ENCODE results near the gene NFATC2IP. TPM values are rescaled to one million over a fixed set of nuclear protein-coding genes. Genes with fewer than 3 reads are reported as not detected.
"Not testable (repeated sequence)": the region's sequence is repeated elsewhere in the genome, so short reads cannot be mapped to it uniquely, and the experiment has no call there.

NFATC2IP gene
- total RNA-seq, 1 donor from 2014 or later, result 11.2 TPM

DNA sequence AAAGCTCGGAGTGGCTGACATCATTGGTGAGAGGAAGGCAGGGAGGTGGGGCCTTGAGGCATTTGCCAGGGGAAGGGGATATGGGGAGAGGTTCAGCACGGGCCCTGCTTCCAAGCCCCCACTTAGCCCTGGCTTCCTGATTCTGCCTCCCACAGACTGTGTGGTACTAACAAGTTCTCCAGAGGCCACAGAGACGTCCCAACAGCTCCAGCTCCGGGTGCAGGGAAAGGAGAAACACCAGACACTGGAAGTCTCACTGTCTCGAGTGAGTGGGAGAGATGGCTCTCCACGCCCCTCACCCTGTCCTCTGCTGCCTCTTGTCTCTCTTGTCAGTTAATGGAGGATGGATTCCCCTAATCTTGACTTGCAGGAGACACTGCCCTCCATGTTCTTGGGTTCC lies 8.1 kb downstream of the NFATC2IP start:
- Histone ChIP-seq H3K36me3 (peaks cover 68 to 81% of the 10 kb centered on the region in 2 donors), H3K4me3 (no peak overlapping the region), H3K4me1 (no peaks in the 10 kb centered on the region), H3K27ac (no peak overlapping the region), H3K9me3 (no peaks in the 10 kb centered on the region), H3K27me3 (no peaks in the 10 kb centered on the region)
- no peak for DNase-seq (ENCODE audit: low spot score in 2 of 2)
- intact Hi-C loops (cut with DNase I), result no loop called here
- no peak for TF ChIP-seq CTCF (IDR thresholded peaks at IDR 0.05)

DNA sequence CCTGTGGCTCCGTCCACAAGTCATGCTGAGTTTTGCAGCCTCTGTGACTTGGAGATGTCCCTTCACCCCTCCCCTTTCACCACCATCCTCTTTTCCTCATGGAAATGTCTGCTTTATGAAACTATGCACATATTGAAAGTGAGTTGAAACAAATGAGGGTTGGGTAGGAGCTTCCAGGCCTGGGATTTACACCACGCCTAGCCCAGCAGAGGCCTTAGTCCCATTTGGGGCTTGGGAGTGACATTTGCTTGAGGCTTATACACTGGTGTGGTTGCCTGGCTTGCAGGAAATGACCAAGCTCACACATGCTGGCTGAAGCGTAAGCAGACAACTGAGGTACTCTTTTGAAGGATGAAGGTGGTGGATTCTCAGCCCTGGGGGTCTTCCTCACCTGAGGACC lies 13.3 kb downstream of the NFATC2IP start:
- Histone ChIP-seq H3K4me3 (no peak overlapping the region), H3K27ac (no peak overlapping the region), H3K36me3 (peaks cover 42 to 50% of the 10 kb centered on the region in 2 donors), H3K9me3 (no peaks in the 10 kb centered on the region), H3K27me3 (no peaks in the 10 kb centered on the region), H3K4me1 (no peaks in the 10 kb centered on the region)
- intact Hi-C loops (cut with DNase I), result no loop called here
- DNase-seq (ENCODE audit: low spot score in 2 of 2), result no peak
- no peak for TF ChIP-seq CTCF (IDR thresholded peaks at IDR 0.05)

GRCh38 chr16:28964496-28964895 lies 13.8 kb downstream of the NFATC2IP start:
- Histone ChIP-seq H3K27ac (no peak overlapping the region), H3K36me3 (peaks cover 39 to 47% of the 10 kb centered on the region in 2 donors), H3K4me3 (no peak overlapping the region), H3K27me3 (no peaks in the 10 kb centered on the region), H3K9me3 (no peaks in the 10 kb centered on the region), H3K4me1 (no peaks in the 10 kb centered on the region)
- DNase-seq (ENCODE audit: low spot score in 2 of 2), result no peak
- TF ChIP-seq CTCF (IDR thresholded peaks at IDR 0.05), result no peak
- intact Hi-C loops (cut with DNase I), result no loop called here

DNA sequence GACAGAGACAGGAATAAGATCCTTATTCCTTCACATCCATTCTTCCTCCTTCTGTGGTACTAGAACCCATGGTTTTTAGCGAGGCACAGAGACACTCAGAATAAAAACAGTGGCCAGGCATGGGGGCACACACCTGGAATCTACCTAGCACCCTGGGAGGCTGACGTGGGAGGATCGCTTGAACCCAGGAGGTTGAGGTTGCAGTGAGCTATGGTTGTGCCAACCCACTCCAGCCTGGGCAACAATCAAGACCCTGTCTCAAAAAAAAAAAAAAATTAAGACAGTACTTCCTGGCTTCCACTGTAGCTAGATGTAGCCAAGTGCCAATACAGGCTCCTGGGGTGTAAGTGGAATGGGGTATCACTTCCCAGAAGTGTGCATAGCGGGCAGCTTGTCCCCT lies 16.4 kb downstream of the NFATC2IP start:
- Histone ChIP-seq H3K27me3 (no peaks in the 10 kb centered on the region), H3K4me3 (no peak overlapping the region), H3K27ac (no peak overlapping the region), H3K9me3 (no peaks in the 10 kb centered on the region), H3K36me3 (peaks cover 22 to 28% of the 10 kb centered on the region in 2 donors), H3K4me1 (no peaks in the 10 kb centered on the region)
- DNase-seq (ENCODE audit: low spot score in 2 of 2), result no peak
- TF ChIP-seq CTCF (IDR thresholded peaks at IDR 0.05), result no peak
- intact Hi-C loops (cut with DNase I), result no loop called here

DNA sequence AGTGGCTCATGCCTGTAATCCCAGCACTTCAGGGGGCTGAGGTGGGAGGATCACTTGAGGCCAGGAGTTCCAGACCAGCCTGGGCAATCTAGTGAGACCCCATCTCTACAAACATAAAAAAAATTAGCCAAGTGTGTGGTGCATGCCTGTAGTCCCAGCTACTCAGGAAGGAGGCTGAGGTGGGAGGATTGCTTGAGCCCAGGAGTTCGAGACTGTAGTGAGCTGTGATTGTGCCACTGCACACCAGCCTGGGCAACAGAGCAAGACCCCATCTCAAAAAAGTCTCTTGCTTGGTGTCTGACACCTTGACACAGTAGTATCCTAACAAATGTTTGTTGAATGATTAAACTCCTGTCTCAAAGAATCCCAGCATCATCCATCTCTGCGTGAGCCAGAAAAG lies 19.0 kb downstream of the NFATC2IP start:
- not testable (repeated sequence) for H3K27me3 ChIP-seq; H3K36me3 ChIP-seq; H3K27ac ChIP-seq; DNase-seq (ENCODE audit: low spot score in 2 of 2); H3K4me3 ChIP-seq; H3K4me1 ChIP-seq; H3K9me3 ChIP-seq
- intact Hi-C loops (cut with DNase I), result loop anchor here (5.0 to 10.0 kb wide), 3 partner anchors 415 to 823 kb away; partner anchors contain the start of genes APOBR, CLN3, KIF22 and SGF29

DNA sequence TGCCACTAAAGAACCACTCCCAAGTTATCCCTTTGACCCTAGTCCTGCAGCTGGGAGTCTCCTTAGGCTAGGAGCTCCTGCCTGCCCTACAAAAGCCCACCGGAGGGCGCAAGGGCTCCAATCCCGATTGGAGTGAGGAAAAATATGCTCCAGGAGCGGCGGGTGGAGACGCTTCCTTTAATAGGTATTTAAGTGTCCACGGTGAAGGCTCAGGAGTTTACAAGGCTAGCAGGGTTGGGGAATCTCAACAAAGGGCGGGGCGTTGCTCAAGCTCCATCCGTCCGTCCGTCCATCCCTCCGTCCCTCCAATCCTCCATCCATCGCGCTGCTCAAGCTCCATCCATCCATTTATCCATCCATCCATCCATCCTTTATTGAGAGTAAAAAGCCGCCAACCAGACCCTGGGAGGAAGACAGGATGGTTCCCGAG lies 23.3 kb downstream of the NFATC2IP start:
- peak; percentile 31 to 54 (median 48) for TF ChIP-seq CTCF (IDR thresholded peaks at IDR 0.05)
- Histone ChIP-seq H3K36me3 (peaks cover 11% of the 10 kb centered on the region in 2 donors), H3K9me3 (no peaks in the 10 kb centered on the region), H3K27me3 (no peaks in the 10 kb centered on the region), H3K27ac (peak overlapping the region; percentile 77 to 80), H3K4me1 (peaks cover 5 to 20% of the 10 kb centered on the region in 2 donors), H3K4me3 (peak overlapping the region; percentile 90 to 93)
- no peak for DNase-seq (ENCODE audit: low spot score in 2 of 2)
- intact Hi-C loops (cut with DNase I), result loop anchor here (1.0 to 10.0 kb wide), 4 partner anchors 24 to 818 kb away; partner anchors contain the start of genes APOBR, CLN3, KIF22 and NFATC2IP
